ENCODE data around the gene MLC1.

MLC1 gene

DNA sequence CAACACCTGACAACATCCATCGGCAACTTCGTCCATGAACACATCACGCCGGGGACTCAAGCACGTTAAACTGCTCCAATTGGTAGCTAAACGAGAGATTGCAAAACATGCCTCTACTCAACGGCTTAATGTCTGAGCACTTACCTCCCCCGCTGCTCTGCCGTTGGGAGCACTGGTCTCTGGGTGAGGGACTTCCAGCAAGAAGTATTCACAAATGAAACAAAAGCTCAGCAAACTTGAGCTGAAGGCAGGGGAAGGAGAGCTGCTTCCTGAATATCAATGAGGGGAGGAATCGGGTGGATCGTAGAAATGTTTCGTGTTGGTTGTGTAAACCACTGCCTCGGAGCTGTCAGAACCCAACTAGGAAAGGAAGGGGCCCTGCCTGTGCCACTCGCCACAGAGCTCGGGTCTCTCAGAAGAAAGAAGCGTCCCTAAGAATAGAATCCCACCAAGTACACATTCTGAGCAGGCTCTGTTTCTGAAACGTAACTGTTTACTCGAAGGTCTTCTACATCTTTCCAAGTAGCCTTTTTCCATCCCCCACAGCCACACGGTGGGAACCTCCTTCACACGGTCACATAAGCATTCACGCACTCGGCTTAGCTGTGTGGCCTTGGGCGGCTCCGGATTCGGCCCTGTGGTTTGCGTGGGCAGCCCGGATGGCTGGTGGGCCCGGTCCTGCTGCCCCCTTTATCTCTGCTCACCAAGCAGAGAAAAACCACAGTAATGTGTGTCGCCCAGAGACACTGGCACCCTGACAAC lies at the start of gene MLC1:
Gene MLC1 (minus strand): TSS at position 216 of the 762 bp plus-strand sequence. CDS start 524 bp downstream, outside the sequence.
- no peak for DNase-seq

DNA sequence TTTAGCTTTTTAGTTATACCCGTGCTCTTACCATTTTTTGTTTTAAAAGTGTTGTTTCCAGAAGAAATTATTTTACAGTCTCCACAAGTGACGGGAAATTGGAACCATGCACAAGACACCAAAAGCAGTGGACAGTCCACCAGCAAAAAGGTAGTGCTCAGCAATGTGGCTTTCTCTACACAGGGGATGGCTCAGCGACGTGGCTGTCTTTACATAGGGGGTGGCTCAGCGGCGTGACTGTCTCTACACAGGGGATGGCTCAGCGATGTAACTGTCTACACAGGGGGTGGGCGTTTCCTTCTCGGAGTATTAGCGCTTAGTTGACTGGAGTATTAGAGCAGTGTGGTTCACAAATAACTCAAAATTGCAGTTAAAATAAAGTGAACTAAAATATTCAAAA lies 49.3 kb upstream of the MLC1 start:
- no peak for DNase-seq

DNA sequence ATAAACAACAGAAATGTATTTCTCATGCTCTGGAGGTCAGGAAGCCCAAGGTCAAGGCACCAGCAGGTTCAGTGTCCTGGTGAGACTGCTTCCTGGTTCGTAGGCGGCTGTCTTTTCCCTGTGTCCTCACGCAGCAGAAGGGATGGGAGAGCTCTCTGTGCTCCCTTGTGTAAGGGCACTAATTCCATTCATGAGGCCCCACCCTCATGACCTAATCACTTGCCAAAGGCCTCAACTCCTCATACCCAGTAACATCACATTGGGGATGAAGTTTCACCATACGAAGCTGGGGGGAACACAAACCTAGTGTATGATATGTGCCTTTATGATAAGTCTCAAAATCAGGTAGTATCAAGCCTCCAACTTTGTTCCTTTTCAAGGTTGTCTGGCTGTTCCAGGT lies 46.7 kb upstream of the MLC1 start:
- DNase-seq, result no peak

DNA sequence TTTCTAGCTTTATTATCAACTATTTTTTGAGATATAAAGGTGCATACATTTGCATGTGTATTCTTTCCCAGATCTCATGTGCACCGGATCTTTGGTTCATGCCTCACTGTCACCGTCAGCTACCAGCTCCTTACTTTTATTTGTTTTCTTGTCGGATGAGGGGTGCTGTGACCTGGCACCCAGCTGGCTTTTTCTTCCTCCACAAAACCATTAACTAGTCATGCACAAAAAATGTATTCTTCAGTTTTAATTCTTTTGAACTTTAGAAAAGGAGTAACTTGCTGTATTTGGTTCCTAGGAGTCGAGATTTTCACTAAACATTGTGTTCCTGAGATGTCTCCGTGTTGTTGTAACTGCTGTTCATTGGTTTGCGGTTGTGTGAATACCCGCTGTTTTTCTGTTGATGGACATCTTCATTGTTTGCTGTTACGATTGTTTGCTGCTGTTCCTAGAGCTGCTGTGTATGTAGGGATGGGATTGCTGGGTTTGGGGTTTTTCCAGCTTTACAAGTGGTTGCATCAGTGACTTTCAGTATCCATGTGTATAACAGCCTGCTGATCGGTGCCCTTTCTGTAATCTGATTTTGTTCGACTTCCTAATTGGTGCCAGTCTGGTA lies 44.0 kb upstream of the MLC1 start:
- DNase-seq, result no peak

DNA sequence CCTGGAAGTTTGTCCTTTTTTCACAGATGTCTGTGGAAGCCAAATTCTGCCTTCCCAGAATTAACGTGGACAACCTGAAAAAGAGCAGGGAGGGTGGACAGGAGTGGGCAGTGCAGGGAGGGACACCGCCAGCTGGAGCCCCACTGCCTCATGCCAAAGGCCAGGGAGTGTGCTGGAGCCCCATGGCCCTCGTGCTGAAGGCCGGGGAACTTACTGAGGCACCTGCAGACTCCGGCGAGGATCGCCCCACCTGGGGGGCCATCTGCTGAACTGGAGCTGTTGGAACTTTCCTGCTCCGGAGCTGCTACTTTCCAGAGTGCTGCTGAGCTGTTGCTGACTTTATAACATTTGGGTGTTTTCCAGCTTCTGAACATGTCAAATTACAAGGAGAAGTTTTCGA lies 39.8 kb upstream of the MLC1 start:
- DNase-seq, result no peak

DNA sequence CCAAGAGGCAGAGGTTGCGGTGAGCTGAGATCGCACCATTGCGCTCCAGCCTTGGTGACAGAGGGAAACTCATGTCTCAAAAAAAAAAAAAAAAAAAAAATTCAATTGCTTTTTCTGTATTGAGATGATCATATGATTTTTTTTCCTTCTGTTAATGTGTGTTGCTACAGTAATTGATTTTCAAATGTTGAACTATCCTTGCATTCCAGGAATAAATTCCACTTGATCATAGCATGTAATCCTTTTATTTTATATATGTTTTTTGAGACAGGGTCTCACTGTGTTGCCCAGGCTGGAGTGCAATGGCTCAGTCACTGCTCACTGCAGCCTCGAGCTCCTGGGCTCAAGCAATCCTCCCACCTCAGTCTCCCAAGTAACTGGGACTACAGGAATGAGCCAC lies 37.9 kb upstream of the MLC1 start:
- no peak for DNase-seq

DNA sequence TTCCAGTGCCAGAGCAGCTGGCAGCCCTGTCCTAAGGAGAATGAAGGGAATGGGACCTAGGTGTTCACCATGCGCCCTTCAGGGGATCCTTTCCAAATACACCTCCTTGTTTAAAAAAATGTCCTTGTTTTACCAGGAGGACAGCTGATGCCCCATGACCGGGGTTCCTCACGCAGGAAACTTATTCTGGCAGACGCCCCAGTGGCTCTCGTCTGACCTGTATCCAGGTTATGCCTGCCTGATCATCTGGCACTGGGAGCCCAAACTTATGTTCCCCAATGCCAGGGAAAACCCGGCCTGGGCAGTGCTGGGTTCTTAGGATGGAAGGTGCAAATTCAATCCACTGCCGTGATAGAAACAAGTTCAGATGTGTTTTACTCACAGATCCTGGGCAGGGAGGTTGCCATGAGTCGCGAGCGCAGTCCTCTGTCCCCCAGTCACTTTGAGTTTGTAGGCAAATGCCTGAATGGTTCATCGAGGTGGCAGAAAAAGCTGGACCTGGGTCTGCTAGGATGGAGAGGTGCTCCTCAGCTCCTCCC lies 36.0 kb upstream of the MLC1 start:
- no peak for DNase-seq

DNA sequence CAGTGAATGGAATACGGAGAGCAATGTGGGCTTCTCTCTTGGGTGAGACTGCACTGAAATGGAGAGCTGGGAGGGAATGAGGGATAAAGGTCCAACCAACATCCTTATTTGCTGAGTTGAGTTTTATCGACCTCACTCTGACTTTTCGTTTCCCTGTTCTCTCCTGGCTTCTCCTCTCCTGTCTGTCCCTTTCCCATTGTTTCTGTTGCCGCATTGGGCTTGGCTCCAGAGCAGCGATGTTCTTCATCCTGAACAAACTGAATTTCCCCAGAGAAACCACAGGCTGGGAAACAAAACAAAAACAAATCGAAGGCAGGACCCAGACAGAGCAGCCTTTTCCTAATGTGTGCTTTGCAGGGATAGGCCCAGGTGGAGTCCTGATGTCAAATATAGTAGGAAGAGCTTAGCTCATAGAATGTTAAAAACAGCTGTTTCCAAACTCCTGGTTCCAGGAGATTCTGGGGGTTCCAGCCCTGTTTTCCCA lies 34.6 kb upstream of the MLC1 start:
- no peak for DNase-seq

DNA sequence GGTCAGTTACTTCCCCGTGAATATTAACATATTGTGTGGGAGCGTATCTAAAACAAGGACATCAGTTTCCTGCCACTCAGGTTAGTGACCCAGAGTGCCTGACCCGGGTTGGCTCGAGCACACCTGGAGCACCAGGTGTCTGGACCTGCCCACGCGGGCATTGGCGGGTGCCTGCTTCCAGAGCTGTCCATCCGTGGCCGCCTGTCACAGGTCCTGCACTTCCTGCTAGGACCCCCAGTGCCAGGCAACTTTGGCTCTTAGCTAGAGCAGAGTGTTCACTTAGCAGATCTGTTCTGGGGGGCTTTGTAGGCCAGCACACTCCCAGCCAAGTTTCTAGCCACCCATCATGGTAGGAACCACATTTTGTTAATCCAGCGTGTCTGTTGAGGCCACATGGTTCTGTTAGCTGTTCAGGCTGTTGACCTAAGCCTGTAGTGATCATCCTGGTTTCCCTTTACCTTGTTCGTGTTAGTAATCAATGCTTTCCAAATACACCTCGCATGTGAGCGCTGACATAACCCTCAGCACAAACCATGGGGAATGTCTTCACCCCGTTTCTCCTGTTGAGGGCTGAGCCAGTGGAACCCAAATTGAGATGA lies 34.0 kb upstream of the MLC1 start:
- DNase-seq, result no peak

DNA sequence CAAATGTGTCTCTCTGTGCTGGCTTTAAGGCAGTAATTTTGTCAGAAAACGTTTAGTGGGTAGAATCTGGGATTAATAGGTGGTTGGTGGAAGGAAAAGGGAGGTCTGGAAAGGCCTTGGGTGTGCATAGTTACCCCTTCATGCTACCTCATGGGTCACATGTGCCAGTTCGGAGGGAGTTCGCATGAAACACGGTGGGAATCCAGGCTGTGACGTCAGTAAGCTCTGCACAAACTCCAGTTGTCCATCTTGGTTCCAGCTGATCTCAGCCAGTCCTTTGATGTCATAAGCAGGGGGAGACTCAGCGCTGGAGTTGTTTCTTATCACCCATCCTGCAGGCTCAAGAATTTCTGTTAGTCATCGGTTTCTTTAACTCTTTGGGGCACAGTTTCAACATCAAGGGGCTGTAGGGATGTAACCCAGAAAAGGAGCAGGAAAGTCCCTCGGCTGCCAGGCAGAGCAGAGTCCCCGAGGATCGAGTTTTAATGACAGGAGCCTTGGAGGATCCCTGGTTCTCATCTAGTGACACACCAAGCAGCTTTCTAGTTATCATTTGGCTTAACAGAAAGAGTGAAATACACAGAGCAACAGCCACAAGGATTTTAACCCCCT lies 33.4 kb upstream of the MLC1 start:
- DNase-seq, result no peak

DNA sequence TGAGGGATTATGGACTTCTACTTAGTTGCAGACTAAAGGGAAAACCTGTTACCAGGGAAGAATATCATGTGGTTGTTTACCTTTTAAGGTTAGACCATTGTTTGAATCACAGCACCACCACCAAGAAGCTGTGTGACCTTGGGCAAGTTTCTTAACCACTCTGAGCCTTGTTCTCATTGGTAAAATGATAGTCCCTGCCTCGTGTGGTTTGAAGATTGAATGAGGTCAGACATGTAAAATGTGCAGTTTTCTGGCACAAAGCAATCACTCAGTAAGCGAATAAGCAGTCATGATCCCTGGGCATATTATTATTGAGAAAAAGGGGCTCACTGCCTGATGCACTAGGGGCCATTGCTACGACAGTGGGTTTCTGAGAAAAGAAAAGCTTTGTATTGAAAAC lies 32.9 kb upstream of the MLC1 start:
- no peak for DNase-seq

DNA sequence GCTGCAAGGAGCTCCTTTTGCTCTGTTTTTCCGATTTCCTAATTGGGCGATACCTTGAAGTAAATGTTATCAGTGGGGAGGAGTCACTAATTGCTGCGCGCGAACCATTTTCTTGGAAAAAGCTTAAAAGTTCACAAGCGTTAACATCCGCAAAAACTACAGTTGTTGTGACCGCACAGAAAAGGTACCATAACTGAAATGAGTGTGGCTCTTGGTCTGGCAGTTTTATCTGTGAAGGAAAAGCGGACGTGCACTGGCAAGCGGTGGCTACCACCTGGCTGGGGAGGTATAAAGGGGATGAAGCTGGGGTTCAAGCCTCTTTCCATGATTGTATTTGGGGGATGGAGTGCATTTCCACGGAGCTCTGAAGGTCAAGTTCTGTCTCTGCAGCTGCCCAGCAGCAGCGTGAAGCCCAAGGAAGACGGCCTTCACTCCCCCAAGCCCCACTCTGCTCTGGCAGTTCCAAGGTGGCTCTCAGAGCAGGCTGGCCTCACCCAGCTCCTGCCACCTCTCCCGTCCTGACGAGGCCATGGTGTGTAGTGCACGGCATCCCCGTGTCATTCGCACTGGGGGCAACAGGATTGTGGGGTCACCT lies 32.0 kb upstream of the MLC1 start:
- no peak for DNase-seq

DNA sequence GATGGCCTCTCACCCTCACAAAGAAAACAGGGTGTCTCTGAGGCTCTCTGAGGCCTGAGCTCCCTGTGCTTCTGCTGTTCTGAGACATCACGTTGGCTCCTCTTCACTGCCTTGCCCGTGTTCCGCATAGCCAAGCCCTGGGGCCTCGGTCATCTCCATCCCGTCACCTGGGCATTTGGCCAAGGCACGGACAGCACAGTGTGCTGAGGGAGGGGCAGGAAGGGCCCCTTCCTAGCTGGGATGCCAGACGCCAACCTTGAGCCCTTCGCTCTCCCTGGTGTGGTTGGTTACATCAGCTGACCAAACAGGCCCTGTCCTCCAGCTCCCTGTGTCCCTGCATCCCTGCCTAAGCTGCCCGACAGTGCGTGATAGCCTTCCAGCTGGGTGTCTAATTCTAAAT lies 30.5 kb upstream of the MLC1 start:
- no peak for DNase-seq

DNA sequence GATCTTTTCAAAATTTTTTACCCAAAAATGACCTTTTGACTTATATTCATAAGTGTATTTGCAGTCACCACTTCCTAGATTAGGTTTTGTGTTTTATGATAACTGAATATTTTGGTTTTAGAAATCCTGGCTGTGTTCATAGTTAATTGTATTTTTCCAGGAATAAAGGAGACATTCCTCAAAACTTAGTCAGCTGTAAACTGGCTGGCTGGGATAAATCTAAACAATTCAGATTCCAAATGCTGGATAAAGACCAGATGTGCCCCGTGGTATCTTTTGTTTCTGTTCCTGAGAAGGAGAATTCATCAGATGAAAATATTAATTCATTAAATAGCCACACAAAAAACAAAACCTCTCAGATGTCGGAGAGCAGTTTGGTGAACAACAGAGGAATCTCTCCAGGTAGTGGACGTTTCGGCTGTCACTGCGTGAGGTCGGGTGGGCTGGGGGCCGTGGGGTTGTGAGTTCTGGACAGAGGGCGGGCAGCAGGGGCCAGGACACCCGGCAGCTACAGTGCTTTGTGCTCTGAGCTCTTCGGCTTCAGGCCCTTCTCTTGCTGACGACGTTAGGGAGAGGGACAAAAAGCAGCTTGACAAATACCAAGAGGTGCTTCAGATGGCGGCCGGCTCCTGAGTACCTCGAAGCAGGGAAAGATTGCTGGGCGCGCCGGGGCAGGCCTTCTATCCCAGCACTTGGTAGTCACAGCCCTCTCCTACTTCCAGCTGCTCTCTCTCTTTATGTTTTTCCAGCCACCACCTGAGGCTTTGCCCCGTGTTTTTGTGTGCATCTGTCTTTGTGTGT lies 29.2 kb upstream of the MLC1 start:
- no peak for DNase-seq

DNA sequence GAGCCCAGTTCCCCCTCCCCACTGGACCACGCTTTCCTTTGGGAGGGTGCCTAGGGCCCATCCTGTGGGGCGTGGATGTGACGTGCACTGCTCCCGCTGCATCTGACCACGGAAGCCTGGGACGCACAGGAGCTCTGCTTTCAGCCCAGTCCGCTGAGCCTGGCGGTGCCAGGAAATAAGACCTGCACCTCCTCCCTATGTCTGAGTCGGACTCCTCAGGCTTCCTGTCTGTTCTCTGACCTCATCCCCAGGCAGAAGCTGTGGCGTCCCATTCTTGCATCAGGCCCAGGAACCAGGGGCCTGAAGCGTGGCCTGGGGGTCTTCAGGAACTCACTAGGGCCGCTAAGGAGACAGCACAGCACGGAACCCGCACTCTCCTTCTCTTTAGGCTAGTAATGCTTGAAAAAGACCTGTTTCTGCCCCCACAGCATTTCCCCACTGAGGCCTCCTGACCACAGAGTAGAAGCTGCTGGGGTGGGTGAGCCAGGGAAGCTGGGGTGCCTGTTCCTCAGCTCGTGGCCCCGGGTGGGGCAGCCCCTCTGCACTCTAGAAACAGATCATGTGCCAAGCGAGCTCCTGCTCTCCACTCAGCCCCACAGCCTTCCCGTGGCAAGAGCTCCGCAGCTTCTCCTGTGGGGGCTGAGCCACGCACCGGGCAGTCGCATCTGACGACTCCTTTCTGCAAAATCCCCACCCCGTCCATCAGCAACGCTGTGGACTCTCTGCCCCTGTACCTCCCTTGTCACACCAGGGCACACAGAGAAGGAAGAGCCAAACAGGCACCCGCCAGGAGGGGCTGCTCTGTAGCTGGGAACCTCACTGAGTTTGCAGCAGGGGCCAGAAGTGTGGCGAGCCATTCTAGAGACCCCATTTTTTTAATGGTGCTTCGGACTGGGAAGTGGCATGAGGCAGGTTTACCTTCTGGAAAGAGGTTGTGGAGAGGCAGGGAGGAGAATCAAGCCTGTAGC lies 27.2 kb upstream of the MLC1 start:
- no peak for DNase-seq

DNA sequence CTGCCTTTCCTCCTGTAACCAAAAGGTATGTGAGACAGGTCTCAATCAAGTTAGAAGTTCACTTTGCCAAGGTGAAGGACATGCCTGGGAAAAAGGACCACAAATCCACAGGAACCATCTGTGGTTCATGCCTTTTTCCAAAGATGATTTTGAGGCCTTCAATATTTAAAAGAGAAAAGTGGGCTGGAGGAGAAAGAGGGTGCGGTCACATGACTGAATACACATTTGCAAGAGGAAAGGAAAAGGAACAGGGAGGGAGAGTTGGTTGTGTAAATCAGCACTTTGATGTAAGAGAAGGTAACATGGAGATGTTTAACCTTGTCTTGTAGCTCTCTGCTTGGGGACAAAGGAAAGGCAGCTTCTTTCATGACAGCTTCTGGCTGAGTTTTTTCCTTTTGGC lies 25.8 kb upstream of the MLC1 start:
- no peak for DNase-seq

DNA sequence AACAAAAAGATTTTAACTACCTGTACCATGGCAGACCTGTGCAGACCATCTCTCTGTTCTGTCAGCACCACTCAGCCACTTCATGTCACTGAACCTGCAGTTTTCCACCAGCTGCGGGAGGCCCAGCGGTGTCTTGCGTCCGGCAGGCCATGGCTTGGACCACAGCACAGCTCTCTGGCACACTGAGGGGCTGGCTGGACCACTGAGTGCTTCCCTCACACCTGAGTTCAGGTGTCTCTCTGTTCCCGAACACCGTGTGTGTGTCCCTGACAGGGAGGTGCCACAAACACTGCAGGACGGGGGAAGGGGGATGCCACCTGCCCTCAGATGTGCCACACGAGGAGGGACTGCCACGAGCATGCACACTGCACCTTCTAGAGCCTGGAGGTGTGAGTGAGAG lies 22.3 kb upstream of the MLC1 start:
- no peak for DNase-seq

DNA sequence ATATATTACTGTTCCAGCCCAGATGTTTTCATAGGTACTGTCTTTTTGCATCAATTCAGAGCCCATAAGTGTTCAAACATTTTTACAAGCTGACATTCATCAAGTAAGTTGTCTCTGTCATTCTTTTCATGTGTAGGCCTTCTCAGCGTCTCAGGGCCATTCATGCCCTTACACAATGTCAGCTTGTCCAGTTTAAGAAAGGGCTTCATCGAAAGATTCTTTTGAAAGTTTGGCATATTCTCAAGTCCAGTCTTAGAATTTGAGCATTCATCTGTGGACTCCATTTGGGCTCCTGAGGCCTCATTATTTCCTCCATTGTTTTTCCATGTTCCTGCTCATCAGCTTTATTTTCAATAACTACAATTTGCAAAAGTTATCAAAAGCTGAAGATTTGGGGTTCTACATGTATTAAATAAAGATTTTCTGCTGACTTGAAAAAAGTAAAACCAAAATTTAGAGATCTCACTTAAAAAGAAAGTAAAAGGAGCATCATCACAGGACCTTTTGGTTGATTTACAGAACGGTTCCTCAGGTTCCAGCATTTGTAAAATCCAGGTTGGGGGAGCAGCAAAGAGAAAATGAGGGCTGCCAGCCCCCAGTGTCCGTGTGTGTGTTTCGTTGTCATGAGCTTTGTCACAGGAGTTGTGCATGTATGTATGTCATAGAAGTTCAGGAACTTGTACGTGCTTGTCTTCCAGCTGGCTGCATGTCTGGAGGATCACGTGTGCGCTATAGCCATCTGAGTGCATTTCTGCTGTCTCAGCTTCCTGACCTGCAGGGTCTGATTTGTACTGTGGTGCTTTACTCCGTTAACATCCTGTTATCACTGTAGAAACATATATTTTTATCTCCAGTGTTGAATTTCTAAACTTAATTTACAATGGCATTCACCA lies 20.2 kb upstream of the MLC1 start:
- no peak for DNase-seq

DNA sequence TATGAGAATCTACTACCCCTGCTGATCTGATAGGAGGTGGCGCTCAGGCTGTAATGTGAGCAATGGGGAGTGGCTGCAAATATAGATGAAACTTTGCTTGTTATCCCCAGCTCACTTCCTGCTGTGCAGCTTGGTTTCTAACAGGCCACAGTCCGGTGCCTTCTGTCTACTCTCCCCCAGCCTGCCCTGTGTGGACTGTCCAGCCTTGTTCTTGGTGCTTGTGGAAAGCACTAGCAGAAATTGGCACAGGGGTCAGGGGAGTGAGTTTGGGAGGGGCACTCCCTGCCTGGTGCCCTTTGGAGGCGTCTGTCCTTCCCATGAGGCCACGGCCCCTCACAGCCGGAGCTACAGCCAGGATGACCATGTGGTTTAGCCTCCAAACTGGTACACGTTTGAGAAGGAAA lies 18.9 kb upstream of the MLC1 start:
- DNase-seq, result no peak

DNA sequence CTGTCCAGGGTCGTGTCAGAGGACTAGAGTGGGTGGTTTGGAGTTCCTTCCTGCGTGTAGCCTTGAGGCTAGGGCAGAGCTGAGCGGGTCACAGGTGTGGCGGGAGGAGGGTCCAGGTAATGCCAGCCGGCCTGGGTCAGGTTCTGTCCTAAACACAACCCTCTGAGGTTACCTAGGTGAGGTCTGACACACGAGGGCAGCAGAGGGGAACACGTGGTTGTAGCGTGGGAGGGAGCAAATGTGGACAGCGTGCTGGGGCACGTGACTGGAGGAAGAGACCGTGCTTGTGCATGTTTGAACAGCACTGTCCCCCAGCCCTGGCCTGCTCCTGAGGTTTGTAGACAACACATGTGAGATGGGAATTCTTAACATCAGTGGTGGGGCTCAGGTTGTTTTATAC lies 17.7 kb upstream of the MLC1 start:
- DNase-seq, result no peak
